Suprapubic skin (tissue), 4 donors: ENCODE measurements around the gene FBLN1. TPM values are rescaled to one million over a fixed set of nuclear protein-coding genes. Genes with fewer than 3 reads are reported as not detected.

Experiments used
- DNase-seq, 2 donors: peaks; one replicate each; pipeline ENCODE4 v3.0.0-alpha.2; 2019; ENCODE audit warnings: low spot score in 2 of 2
- H3K27ac ChIP-seq: fragments of 200-600 bp; sonication (generic); one replicate; pipeline ENCODE4 v1.5.1; 2019
- H3K27me3 ChIP-seq: fragments of 200-600 bp; sonication (generic); one replicate; pipeline ENCODE4 v1.5.1; 2019
- H3K36me3 ChIP-seq: fragments of 200-600 bp; sonication (generic); one replicate; pipeline ENCODE4 v1.5.1; 2019
- H3K4me1 ChIP-seq: fragments of 200-600 bp; sonication (generic); one replicate; pipeline ENCODE4 v1.5.1; 2019
- H3K4me3 ChIP-seq: fragments of 200-600 bp; sonication (generic); one replicate; pipeline ENCODE4 v1.5.1; 2019; ENCODE audit warnings: mild to moderate bottlenecking
- H3K9me3 ChIP-seq: fragments of 200-600 bp; sonication (generic); one replicate; pipeline ENCODE4 v1.5.1; 2019
- CTCF ChIP-seq, 2 donors: fragments of 200-600 bp in 1 of 2; fragments of 450-650 bp in 1 of 2; sonication (generic) in 1 of 2; IDR thresholded peaks; one replicate each; pipeline ENCODE4 v1.5.1; 2016 to 2019; ENCODE audit warnings: antibody characterized with exemption in 2 of 2, mild to moderate bottlenecking in 1 of 2, moderate library complexity in 1 of 2
- EP300 ChIP-seq: sonication (generic); formaldehyde crosslinking; IDR thresholded peaks from one replicate; pipeline ENCODE4 v1.6.1; 2017; ENCODE audit warnings: antibody characterized with exemption
- POLR2A ChIP-seq, 2 donors: fragments of 450-650 bp; IDR thresholded peaks; one replicate each; pipeline ENCODE4 v1.6.1; 2017; ENCODE audit warnings: antibody characterized with exemption in 2 of 2, mild to moderate bottlenecking in 2 of 2, moderate library complexity in 2 of 2
- POLR2AphosphoS5 ChIP-seq, 3 donors: sonication (generic); formaldehyde crosslinking; IDR thresholded peaks; one replicate each; pipeline ENCODE4 v1.6.1; 2017; ENCODE audit warnings: antibody characterized with exemption in 3 of 3
- WGBS: methylation state at CpG from one replicate; pipeline ENCODE4 v1.1.5; 2018; 5-methylcytosine and 5-hydroxymethylcytosine counted together
- total RNA-seq, 4 donors: library from RNA; depleted of rRNA; stranded (reverse); fragments of >200 nt; gene quantifications; one replicate each; pipeline ENCODE4 v1.1.0, GENCODE V29; 2016

The FBLN1 gene
- total RNA-seq, 4 donors from 2014 or later: 111 to 174 (median 139) TPM

DNA sequence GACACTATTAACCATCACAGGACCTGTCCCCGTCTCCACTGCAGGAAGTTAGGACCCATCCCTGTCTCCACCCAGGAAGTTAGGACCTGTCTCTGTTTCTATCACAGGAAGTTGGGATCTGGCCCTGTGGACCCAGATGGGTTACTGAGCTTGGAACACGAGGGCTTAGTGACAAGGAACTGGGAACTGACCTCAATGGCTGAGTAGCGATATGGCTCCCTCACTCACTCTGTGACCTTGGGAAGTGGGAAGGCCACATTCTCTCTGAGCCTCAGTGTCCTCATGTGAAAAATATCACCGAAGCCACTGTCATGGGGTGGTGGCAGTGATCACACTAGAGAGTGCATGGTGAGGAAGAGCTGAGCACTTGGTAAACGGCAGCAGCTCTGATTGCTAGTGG is 59.4 kb downstream of the FBLN1 start:
- Histone ChIP-seq H3K27me3 (no peaks in the 10 kb centered on the region), H3K36me3 (peaks cover 27% of the 10 kb centered on the region), H3K4me1 (no peaks in the 10 kb centered on the region), H3K27ac (no peak overlapping the region), H3K9me3 (no peaks in the 10 kb centered on the region), H3K4me3 (no peak overlapping the region)
- 100% methylated on average over 5 of the region's 5 CpGs for WGBS
- TF ChIP-seq CTCF (IDR thresholded peaks at IDR 0.05) (no peak), POLR2AphosphoS5 (IDR thresholded peaks at IDR 0.05) (no peak), EP300 (no peak), POLR2A (IDR thresholded peaks at IDR 0.05) (no peak)
- no peak for DNase-seq

DNA sequence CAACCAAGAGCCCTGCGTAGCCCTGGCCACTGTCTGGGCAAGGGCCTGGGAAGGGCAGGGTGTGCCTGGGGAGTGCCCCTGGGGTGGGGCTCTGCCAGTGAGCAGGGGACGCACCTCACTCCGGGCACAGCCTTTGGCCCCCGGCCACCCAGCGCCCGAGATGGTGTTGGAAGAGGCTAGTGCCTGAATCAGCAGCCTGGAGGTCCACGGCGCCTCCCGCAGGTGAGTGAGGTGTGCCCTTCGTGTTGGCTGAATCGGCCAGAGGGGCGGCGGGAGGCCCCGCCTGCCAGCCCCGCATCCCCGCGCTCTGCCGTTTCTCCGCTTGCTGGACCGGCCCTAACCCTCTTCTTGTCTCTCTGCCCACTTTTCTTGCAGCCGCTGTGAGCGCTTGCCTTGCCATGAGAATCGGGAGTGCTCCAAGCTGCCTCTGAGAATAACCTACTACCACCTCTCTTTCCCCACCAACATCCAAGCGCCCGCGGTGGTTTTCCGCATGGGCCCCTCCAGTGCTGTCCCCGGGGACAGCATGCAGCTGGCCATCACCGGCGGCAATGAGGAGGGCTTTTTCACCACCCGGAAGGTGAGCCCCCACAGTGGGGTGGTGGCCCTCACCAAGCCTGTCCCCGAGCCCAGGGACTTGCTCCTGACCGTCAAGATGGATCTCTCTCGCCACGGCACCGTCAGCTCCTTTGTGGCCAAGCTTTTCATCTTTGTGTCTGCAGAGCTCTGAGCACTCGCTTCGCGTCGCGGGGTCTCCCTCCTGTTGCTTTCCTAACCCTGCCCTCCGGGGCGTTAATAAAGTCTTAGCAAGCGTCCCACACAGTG is 60.1 kb downstream of the FBLN1 start:
- TF ChIP-seq POLR2AphosphoS5 (IDR thresholded peaks at IDR 0.05): no peak
- no peak for TF ChIP-seq EP300
- TF ChIP-seq POLR2A (IDR thresholded peaks at IDR 0.05): no peak
- no peak for TF ChIP-seq CTCF (IDR thresholded peaks at IDR 0.05)
- Histone ChIP-seq H3K4me1 (no peaks in the 10 kb centered on the region), H3K27ac (no peak overlapping the region), H3K36me3 (peaks cover 23% of the 10 kb centered on the region), H3K4me3 (no peak overlapping the region), H3K9me3 (no peaks in the 10 kb centered on the region), H3K27me3 (no peaks in the 10 kb centered on the region)
- no peak for DNase-seq
- 94% methylated on average over 43 of the region's 44 CpGs for WGBS

GRCh38 chr22:45563362-45564040 is 60.8 kb downstream of the FBLN1 start:
- Histone ChIP-seq H3K36me3 (peaks cover 23% of the 10 kb centered on the region), H3K4me1 (no peaks in the 10 kb centered on the region), H3K27ac (no peak overlapping the region), H3K9me3 (no peaks in the 10 kb centered on the region), H3K27me3 (no peaks in the 10 kb centered on the region), H3K4me3 (no peak overlapping the region)
- DNase-seq: no peak
- WGBS: 80% methylated on average over 17 of the region's 20 CpGs
- TF ChIP-seq CTCF (IDR thresholded peaks at IDR 0.05): no peak
- no peak for TF ChIP-seq POLR2A (IDR thresholded peaks at IDR 0.05)
- TF ChIP-seq POLR2AphosphoS5 (IDR thresholded peaks at IDR 0.05): no peak
- TF ChIP-seq EP300: no peak

DNA sequence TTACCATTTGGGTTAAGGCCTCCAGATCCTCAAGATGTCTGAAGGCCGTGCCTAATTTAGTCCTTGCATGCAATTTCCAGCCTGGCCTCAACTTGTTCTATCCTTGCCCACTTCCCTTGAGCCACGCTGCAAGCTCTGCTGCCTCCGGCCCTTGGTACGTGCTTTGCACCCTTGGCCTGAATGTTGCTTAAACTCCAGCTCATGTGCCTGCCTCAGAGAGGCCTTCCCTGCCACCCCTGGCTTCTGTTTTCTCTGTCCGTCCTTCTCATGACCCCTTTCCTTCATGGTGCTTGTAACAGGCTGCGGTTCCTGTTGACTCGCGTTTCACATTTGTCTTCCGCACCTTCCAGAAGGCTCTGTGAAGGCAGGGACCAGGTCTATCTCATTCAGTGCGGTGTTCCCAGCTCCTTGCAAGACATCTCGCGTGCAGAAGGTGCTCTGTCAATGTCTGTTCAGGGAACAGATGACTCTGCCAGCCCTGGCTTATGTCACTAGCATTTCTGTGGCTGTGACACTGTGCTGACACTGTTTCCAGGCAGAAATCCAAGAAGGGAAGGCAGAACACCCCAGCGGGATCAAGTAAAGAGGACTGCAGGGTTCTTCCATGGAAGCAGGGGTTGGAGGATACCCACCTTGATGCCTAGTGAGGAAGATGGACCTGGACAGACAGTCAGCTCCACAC is 61.8 kb downstream of the FBLN1 start:
- 81% methylated on average over 13 of the region's 13 CpGs for WGBS
- H3K27me3 ChIP-seq: no peaks in the 10 kb centered on the region

More for the DNA sequence above, 61.8 kb downstream of the FBLN1 start:
- TF ChIP-seq POLR2A (IDR thresholded peaks at IDR 0.05) (no peak), POLR2AphosphoS5 (IDR thresholded peaks at IDR 0.05) (no peak), CTCF (IDR thresholded peaks at IDR 0.05) (no peak), EP300 (no peak)
- Histone ChIP-seq H3K36me3 (peaks cover 23% of the 10 kb centered on the region), H3K27ac (no peak overlapping the region), H3K4me1 (no peaks in the 10 kb centered on the region), H3K4me3 (no peak overlapping the region), H3K9me3 (no peaks in the 10 kb centered on the region)
- no peak for DNase-seq
